Measurements from ENCODE around the gene TTC21A.
"Not testable (repeated sequence)": the region's sequence is repeated elsewhere in the genome, so short reads cannot be mapped to it uniquely, and the experiment has no call there.

Gene TTC21A

DNA sequence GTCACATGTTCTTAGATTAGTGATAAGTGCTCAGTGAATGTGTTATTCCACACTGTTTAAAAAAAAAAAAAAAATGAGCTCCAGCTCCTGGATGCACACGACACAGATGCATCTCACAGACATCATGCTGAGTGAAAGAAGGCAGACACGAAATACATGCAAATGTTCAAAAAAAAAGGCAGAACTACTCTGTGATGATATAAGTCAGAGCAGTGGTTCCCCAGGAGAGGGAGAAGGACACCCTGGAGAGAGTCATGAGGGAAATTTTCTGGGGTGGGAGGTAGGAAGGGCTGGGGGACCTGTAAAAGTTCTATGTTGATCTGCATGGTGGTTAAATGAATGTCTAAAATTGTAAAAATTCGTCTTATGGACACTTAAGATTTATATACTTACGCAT lies 41.6 kb downstream of the TTC21A start:
- DNase-seq (ENCODE audit: low read depth in 2 of 2, low spot score in 1 of 2): no peak

GRCh38 chr3:39149498-39150147 lies 42.1 kb downstream of the TTC21A start:
- DNase-seq (ENCODE audit: low read depth in 2 of 2, low spot score in 1 of 2): no peak

DNA sequence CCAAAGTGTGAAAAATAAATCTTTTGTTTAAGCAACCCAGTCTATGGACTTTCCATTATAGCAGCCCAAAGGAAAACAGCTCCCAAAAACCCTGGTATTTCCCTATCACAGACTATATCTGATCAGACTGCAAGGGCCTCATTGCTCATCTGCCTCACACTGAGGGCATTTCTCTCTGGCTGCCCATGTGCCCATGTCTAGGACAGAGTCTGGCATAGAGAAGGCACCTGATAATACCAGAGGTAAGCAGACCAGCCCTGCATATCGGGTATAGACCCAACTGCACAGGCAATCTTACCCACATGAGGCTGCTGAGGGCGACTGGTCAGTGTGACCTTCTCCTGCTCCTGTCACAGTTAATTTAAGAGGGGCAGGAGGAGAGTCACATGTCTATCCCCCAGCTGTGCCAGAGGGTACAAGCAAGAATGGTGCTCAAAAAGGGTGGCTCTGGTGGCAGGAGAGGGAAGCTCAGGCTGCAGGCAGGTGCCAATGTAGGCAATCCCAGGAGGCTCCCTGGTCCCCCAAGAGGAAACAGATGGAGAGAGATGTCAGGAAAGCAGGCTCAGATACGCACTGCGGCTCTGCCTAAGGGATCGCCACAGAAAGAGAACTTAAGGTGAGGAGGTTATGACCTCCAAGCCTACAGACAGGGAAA lies 42.8 kb downstream of the TTC21A start:
- no peak for DNase-seq (ENCODE audit: low read depth in 2 of 2, low spot score in 1 of 2)

- peak in 1 of 2 donors; percentile 40 for DNase-seq (ENCODE audit: low read depth in 2 of 2, low spot score in 1 of 2)
Observed at GRCh38 chr3:39150803-39151631, 43.5 kb downstream of the TTC21A start.

- DNase-seq (ENCODE audit: low read depth in 2 of 2, low spot score in 1 of 2): no peak
Observed at GRCh38 chr3:39153977-39154279, 46.4 kb downstream of the TTC21A start.

- DNase-seq (ENCODE audit: low read depth in 2 of 2, low spot score in 1 of 2): no peak
Observed at GRCh38 chr3:39154280-39155021, 47.0 kb downstream of the TTC21A start.

- DNase-seq (ENCODE audit: low read depth in 2 of 2, low spot score in 1 of 2): no peak
Observed at GRCh38 chr3:39156421-39156820, 48.9 kb downstream of the TTC21A start.

- no peak for DNase-seq (ENCODE audit: low read depth in 2 of 2, low spot score in 1 of 2)
Observed at GRCh38 chr3:39157359-39157758, 49.9 kb downstream of the TTC21A start.

GRCh38 chr3:39158148-39158715 lies 50.8 kb downstream of the TTC21A start:
- DNase-seq (ENCODE audit: low read depth in 2 of 2, low spot score in 1 of 2): no peak

GRCh38 chr3:39164414-39164813 lies 56.9 kb downstream of the TTC21A start:
- DNase-seq (ENCODE audit: low read depth in 2 of 2, low spot score in 1 of 2): no peak

DNA sequence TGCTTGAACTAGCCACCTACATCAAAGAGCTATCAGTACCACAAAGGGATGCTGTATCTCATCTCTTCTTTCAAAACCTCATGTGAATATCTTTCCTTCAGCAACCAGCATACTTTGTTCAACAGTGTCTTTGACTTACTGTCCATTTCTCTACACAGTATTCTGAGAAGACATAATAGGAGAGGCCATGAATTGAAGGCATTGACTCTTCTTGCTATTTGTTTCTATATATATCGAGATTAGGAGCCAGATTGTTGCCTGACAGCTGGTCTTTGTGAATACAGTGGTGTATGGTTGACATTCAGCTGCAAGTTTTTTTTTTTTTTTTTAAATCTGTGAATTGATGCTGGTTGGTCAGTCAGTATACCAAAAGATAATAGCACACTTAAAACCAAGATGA lies 58.0 kb downstream of the TTC21A start:
- DNase-seq (ENCODE audit: low read depth in 2 of 2, low spot score in 1 of 2): no peak

DNA sequence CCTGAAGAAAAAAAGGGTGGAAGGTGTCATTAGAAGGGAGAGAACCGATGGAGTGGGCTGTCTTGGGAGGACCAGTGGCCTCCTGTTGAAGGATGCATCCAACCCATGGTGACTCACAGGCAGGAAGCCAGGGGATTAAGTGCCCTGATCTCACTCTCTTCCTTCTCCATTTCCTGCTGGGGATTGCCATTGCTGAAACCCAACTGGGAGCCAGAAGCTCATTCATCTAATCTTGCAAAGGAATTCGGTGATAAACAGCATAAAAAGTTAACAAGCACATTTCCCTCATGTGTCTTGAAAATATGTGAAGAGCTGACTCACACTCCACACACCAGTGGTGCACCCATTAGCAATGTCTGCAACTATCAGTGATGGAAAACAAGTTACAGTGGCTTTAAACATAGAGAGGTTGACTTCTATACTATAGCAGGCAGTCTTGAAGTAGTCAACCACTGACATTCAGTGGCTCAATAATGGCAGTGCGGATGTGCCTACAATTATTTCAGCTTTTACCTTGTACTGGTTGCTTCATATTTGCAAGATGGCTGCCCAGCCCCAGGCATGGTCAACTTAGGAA lies 58.7 kb downstream of the TTC21A start:
- DNase-seq (ENCODE audit: low read depth in 2 of 2, low spot score in 1 of 2): no peak

GRCh38 chr3:39166932-39167532 lies 59.6 kb downstream of the TTC21A start:
- DNase-seq (ENCODE audit: low read depth in 2 of 2, low spot score in 1 of 2): no peak

DNA sequence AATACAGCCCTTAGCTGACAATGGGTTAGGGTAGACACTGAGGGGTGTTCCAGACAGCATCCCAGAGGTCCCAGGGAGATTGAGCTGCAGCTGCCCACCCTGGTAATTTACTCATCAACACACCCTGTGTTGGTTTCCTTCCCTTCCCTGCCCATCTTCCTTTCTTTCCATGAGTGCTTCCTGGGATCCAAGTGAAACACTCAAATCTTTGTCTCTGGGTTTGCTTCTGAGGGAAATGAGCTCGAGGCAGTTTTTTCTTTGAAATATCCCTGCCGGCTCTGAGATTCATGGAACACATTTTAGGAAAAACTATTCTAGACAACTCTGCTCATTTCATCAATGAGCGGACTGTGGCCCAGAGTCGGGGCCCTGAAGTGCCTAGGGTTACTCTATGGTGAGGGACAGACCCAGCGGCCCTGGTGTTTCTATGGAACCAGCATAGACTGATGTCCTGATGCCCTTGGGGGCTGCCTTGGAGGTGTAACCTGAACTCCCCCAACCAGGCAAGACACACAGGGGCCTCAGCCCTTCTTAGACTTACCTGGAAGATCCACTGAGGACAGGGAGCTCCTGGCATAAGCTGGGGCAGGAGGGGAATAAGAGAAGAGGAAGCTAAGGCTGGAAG lies 60.8 kb downstream of the TTC21A start:
- no peak for DNase-seq (ENCODE audit: low read depth in 2 of 2, low spot score in 1 of 2)

DNA sequence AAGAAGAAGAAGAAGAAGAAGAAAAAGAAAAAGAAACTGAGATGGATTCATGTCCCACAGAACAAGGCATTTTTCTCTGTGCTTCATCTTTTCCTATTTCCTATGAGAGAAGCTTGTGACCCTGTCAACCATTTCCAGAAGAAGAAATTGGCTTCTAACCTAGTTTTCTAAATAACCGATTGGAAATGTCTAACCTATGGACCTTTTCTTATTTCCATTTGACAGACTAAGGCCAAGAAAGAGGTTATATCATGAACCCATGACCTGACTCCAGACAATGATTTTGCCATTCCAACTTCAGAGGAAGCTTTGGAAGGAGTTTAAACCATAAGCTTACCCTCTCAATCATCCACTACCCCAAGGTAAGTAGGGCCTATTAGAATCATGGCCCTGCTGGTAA lies 62.2 kb downstream of the TTC21A start:
- no peak for DNase-seq (ENCODE audit: low read depth in 2 of 2, low spot score in 1 of 2)

- no peak for DNase-seq (ENCODE audit: low read depth in 2 of 2, low spot score in 1 of 2)
Observed at GRCh38 chr3:39170461-39170860, 63.0 kb downstream of the TTC21A start.

DNA sequence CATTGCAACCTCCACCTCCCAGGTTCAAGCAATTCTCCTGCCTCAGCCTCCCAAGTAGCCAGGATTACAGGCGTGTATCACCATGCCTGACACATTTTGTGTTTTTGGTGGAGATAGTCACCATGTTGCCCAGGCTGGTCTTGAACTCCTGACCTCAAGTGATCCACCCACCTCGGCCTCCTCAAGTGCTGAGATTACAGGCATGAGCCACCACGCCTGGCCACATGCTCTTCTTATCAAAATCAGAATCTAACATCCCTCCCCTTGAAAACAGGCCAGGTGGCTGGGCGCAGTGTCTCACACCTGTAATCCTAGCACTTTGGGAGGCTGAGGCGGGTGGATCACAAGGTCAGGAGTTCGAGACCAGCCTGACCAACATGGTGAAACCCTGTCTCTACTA lies 63.4 kb downstream of the TTC21A start:
- DNase-seq (ENCODE audit: low read depth in 2 of 2, low spot score in 1 of 2): not testable (repeated sequence)

- DNase-seq (ENCODE audit: low read depth in 2 of 2, low spot score in 1 of 2): no peak
Observed at GRCh38 chr3:39171860-39172259, 64.4 kb downstream of the TTC21A start.

GRCh38 chr3:39173318-39174125 lies 66.0 kb downstream of the TTC21A start:
- DNase-seq (ENCODE audit: low read depth in 2 of 2, low spot score in 1 of 2): no peak
